RWPE1 (cell line): ENCODE results near the gene ADCYAP1R1.

Experiments used
- CTCF ChIA-PET: fragments of 350-600 bp; sonication (Branson Sonifier 250); formaldehyde crosslinking; extraction: SDS; loops from one replicate; lab custom pipeline; 2021; lab: Yijun Ruan, JAX
- POLR2A ChIA-PET: fragments of 400-600 bp; formaldehyde crosslinking; extraction: SDS; loops from one replicate; lab custom pipeline; 2020; ENCODE audit warnings: antibody characterized with exemption; ENCODE audit not compliant: low non-redundant PET; lab: Yijun Ruan, JAX
- DNase-seq: peaks from one replicate; pipeline ENCODE4 v3.0.0; 2012; ENCODE audit warnings: low spot score
- H3K27ac ChIP-seq: fragments of 450-650 bp; 2 replicates; pipeline ENCODE4 v1.5.1; 2017
- TF ChIP-seq, protein P1 (sequence below): fragments of 450-650 bp; conservative IDR thresholded peaks from 2 replicates; pipeline ENCODE4 v1.5.1; 2017; ENCODE audit warnings: low read depth, mild to moderate bottlenecking

ADCYAP1R1 gene

DNA sequence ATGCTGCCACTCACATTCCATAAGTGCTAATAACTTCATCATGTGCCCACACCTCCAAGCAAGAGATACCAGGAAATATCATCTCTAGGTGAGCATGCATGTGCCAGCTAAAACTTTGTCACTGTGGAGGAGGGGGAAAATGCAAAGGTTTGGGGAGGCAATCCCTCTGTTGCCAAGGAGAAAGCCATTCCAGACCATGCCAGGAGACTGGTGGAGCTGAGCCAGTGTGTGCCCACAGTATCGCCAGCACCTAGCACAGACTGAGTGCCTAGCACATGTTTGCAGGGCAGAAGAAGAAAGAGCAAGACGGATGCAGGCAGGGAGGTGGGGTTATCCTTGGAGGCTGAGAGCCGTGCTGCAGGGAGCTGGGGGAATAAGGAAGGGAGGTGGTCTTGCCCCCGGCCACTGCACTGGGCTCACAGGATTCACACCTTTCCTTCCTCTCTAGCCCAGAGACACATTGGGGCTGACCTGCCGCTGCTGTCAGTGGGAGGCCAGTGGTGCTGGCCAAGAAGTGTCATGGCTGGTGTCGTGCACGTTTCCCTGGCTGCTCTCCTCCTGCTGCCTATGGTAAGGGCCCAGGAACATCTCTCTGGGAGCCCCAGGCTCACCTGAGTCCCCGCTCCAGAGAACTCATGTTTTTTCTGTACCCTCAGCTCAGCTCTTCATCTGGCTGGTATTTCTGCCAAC lies 10.8 kb downstream of the ADCYAP1R1 start:
- H3K27ac ChIP-seq = no peak overlapping the region
- TF ChIP-seq, protein P1, sequence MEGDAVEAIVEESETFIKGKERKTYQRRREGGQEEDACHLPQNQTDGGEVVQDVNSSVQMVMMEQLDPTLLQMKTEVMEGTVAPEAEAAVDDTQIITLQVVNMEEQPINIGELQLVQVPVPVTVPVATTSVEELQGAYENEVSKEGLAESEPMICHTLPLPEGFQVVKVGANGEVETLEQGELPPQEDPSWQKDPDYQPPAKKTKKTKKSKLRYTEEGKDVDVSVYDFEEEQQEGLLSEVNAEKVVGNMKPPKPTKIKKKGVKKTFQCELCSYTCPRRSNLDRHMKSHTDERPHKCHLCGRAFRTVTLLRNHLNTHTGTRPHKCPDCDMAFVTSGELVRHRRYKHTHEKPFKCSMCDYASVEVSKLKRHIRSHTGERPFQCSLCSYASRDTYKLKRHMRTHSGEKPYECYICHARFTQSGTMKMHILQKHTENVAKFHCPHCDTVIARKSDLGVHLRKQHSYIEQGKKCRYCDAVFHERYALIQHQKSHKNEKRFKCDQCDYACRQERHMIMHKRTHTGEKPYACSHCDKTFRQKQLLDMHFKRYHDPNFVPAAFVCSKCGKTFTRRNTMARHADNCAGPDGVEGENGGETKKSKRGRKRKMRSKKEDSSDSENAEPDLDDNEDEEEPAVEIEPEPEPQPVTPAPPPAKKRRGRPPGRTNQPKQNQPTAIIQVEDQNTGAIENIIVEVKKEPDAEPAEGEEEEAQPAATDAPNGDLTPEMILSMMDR = no peak
- POLR2A ChIA-PET = no interaction called here
- CTCF ChIA-PET = no interaction called here
- no peak for DNase-seq

DNA sequence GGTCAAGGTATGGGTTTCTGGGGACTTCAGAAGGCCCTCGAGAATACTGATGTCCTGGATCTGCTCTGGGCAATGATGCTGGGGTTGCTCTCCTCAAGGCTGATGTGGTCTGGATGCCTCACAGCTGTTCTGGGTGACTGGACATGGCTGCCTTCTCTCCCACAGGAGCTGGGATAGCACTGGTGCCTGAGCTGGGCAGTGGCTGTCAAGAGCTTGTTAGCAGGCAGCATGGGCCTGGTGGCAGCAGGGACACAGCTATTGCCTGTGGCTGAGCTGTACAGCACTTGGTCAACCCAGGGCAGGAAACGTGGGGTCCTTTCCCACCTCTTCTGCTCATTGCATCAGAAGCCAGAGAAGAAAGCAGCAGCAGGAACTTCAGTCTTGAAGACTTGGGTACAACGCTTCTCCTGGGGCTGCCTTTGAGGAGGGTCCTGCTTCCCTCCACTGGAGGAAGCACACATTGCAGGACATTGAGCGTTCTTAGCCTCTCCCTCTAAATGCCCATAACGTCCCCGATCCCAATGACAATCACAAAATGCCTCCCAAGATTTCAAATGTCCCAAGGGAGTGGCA lies 13.0 kb downstream of the ADCYAP1R1 start:
- TF ChIP-seq, protein P1 = no peak
- POLR2A ChIA-PET = no interaction called here
- CTCF ChIA-PET = interaction anchor here (0.7 kb wide), 1 partner anchor 81 kb away, joined by 4 read pairs; no protein-coding TSS in a partner anchor
- DNase-seq = no peak
- H3K27ac ChIP-seq = no peak overlapping the region

DNA sequence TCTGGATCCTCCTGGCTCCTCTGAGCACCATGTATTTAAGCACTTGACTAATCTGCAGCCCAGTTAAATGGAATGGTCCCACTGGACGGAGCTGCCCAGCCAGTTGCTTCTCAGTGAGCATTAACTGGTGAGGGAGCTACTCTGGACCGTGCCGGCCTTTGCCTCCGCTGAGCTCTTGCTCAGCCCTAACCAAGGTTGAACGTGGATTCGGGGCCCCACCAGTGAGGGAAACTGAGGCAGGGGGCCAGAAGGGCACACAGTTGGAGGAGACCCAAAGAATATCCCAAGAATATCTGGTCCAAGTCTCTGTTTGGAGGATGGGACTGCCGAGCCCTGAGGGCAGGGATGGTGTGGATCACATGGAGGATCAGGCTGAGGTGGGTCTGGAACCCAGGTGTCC lies 13.7 kb downstream of the ADCYAP1R1 start:
- CTCF ChIA-PET = no interaction called here
- POLR2A ChIA-PET = no interaction called here
- DNase-seq = no peak
- TF ChIP-seq, protein P1 = no peak
- H3K27ac ChIP-seq = no peak overlapping the region

DNA sequence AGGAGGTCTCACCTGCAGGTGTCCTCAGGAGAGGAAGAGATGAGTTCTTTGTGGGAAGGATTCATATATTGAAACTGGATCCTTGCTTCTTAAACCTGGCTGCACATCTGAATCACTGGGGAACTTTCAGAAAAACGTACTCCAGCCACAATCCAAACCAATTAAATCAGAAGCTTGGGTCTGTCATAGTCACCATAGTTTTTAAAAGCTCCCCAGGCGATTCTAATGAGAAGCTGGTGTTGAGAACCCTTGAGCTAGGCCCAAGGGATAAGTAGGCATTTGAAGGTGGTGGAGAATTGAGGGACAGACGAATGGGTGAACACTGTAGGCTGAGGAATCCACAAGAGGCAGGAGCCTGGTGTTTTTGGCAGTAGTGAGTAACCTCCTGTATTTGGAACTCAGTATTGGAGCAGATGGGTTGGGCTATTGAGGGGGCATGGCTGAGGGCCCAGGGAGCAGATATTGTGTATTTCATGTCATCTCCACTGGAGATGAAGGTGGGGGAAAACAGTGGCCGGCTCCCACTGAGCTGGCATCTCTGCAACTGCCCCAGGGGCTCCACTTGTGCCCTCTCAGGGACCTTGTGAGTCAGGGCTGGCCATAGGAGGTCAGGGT lies 14.5 kb downstream of the ADCYAP1R1 start:
- ChIA-PET POLR2A (no interaction called here), CTCF (interaction anchor here (0.5 kb wide), 1 partner anchor 278 kb away, joined by 3 read pairs; no protein-coding TSS in a partner anchor)
- no peak for DNase-seq
- TF ChIP-seq, protein P1 = no peak
- no peak overlapping the region for H3K27ac ChIP-seq

DNA sequence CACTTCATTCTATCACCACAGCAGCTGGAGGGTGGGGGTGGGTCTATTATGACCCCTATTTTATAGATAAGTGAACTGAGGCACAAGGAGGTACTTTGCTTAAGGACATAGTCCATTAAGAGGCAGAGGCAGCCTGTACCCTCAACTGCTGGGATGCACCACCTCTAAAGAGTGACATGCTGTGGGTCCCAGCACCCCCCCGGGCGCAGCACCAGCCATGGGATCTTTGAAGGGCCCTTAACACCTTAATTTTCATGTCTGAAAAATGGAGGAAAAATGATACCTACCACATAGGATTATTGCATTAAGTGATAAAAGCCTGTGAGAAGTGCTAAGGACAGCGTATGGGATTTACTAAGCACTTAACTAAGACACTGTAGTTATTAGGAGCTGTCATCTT lies 15.4 kb downstream of the ADCYAP1R1 start:
- H3K27ac ChIP-seq = no peak overlapping the region
- DNase-seq = no peak
- TF ChIP-seq, protein P1 = no peak
- ChIA-PET POLR2A (no interaction called here), CTCF (no interaction called here)

DNA sequence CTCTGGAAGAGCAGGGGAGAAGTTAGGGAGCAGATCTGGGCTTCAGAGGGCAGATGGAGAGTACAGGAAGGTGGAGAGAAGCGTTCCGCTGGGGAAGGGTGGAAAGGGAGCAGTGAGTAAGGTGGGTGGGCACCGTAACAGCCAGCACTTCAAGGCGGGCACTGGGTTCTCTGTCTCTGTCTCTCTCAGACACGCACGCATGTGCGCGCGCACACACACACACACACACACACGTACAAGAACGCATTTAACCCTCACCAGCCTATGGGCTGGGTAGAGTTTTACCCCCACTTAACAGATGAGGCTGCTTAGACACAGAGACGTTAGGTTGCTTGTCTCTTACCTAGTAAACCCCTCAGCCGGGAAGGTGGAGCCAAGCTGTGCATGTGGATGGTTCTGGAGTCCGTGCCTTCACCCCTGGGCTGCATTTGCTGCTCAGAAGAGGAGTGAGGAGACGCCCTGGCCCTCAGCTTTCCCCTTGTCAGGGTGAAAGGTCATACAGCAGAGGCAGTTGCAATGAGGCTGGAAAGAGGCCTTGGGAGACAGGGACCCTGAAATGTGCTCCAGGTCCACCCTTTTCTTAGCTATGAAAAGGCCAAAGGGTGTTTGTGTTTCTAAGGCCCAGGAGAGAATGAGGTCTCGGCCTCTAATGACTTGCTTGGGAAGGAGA lies 16.0 kb downstream of the ADCYAP1R1 start:
- ChIA-PET CTCF (no interaction called here), POLR2A (no interaction called here)
- H3K27ac ChIP-seq = no peak overlapping the region
- DNase-seq = no peak
- TF ChIP-seq, protein P1 = no peak
